Measurements from ENCODE around the gene HESX1.

Gene HESX1

DNA sequence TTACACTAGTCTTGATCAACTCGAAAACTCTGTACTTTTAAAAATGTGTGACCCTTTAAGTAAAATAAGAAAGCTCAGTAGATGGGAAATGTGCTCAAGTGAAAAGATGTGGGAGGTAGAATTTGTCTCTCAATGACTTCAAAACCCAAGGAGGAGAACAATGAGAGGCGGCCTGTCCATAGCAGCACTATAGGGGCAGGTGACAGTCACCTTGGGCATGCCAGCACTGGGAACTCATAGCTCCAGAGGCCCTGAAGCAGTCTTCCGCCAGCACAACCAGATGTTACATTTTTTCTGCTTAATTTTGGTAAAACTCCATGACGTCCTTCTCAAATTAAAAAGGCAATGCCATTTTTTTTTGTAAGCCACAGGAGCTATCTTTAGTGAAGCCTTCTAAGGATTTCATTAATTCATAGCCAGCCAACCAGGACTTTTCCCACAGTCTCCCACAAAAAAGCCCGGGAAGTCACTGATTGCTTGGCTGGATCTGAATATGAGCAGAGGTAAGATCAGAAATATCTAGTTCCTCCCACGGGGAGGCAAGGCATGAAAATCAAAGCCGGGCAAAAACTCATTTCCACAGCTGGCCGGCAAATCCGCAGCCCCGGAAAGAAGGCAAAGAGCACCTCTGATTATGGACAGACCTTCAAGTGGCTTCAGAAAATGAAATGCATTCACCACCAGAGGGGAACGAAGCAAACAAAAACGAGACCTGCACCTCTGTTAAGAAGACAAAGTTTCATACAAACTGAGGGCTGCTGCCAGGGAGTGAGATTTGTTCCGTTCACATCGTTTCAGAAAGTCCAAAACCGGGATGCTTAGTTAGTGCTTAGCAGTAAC lies 45.1 kb downstream of the HESX1 start:
- TF ChIP-seq TEAD4 (IDR thresholded peaks at IDR 0.05) (no peak), CEBPB (IDR thresholded peaks at IDR 0.05) (no peak), TCF12 (IDR thresholded peaks at IDR 0.05; ENCODE audit: low read depth) (no peak)
- TF ChIP-seq, protein P1, sequence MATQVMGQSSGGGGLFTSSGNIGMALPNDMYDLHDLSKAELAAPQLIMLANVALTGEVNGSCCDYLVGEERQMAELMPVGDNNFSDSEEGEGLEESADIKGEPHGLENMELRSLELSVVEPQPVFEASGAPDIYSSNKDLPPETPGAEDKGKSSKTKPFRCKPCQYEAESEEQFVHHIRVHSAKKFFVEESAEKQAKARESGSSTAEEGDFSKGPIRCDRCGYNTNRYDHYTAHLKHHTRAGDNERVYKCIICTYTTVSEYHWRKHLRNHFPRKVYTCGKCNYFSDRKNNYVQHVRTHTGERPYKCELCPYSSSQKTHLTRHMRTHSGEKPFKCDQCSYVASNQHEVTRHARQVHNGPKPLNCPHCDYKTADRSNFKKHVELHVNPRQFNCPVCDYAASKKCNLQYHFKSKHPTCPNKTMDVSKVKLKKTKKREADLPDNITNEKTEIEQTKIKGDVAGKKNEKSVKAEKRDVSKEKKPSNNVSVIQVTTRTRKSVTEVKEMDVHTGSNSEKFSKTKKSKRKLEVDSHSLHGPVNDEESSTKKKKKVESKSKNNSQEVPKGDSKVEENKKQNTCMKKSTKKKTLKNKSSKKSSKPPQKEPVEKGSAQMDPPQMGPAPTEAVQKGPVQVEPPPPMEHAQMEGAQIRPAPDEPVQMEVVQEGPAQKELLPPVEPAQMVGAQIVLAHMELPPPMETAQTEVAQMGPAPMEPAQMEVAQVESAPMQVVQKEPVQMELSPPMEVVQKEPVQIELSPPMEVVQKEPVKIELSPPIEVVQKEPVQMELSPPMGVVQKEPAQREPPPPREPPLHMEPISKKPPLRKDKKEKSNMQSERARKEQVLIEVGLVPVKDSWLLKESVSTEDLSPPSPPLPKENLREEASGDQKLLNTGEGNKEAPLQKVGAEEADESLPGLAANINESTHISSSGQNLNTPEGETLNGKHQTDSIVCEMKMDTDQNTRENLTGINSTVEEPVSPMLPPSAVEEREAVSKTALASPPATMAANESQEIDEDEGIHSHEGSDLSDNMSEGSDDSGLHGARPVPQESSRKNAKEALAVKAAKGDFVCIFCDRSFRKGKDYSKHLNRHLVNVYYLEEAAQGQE (IDR thresholded peaks at IDR 0.05; ENCODE audit: low read depth): no peak

DNA sequence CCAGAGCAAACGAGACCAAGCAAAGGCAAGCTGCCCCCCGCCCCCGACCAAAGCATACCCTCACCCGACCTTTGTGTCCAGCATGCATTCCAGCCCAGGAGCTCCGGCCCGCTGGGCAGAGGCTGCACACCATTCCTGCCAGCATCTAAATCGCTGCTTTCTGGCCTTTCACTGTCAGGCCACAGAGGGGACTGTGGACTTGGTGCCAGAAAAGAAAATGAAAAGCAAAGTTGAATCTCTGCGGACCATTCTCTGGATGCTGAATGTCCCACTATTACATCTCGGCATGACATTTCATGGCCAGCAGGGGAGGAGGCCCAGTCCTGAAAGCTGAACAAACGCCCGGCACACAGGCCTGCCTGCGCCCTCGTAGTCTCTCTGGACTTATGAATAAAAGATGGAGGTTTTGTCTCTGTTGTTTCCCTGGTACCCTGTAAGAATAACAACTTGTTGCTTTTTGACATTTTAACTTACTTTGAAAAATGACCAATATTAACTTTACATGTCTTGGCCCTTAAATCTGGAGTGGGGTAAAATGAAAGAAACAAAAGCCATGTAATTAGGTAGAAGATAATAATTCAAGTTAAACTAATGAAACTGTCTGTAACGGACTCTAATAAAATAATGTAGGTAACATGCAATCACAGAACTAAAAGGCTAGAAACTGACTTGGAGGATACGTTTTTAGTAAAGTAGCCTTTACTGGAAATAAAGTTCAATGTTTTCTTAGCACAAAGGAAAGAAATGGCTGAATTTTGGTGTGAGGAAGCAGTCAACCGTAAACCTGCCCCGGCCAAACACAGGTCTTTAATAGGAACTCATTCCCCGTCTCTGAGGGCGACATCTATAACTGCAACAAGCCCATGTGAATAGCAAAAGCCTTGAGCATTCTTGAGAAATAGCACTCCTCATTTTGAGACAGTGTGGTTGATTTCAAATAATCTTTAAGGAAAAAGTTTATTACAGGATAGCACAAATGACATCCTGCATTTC lies 47.3 kb downstream of the HESX1 start:
- TF ChIP-seq EGR1 (IDR thresholded peaks at IDR 0.05): no peak
- no peak for TF ChIP-seq ZBTB7A (IDR thresholded peaks at IDR 0.05; ENCODE audit: low read depth)
- TF ChIP-seq CREB1 (IDR thresholded peaks at IDR 0.05; ENCODE audit: low read depth): no peak
- TF ChIP-seq TEAD4 (IDR thresholded peaks at IDR 0.05): no peak
- no peak for TF ChIP-seq MAX (IDR thresholded peaks at IDR 0.05)

DNA sequence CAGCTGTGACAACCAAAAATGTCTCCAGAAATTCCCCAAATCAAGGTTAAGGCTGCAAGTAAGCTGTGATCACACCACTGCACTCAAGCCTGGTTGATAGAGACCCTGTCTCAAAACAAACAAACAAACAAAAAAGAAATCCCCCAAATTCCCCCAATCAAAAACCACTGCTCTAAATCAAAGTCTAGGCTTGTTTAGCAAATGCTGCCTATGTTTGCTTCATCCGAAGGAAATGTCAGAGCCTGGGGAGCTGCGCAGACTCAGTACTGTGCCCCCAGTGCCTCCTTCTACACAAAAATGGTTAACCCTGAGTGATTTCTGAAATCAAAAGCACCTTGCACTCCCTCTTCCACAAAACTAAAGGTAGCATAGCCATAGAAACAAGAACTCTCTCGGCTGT lies 48.0 kb downstream of the HESX1 start:
- TF ChIP-seq, protein P1 (IDR thresholded peaks at IDR 0.05; ENCODE audit: low read depth): no peak
- TF ChIP-seq TAF1 (IDR thresholded peaks at IDR 0.05; ENCODE audit: low read depth): no peak
- no peak for TF ChIP-seq YY1 (IDR thresholded peaks at IDR 0.05; ENCODE audit: low read depth)
- TF ChIP-seq FOXM1 (IDR thresholded peaks at IDR 0.05; ENCODE audit: borderline replicate concordance, low read depth): no peak
- no peak for TF ChIP-seq CREB1 (IDR thresholded peaks at IDR 0.05; ENCODE audit: low read depth)
- TF ChIP-seq RAD21 (IDR thresholded peaks at IDR 0.05; ENCODE audit: low read depth): no peak

- TF ChIP-seq MAX (IDR thresholded peaks at IDR 0.05): no peak
- TF ChIP-seq, protein P1 (IDR thresholded peaks at IDR 0.05; ENCODE audit: low read depth): no peak
- TF ChIP-seq ZBTB7A (IDR thresholded peaks at IDR 0.05; ENCODE audit: low read depth): no peak
- no peak for TF ChIP-seq YY1 (IDR thresholded peaks at IDR 0.05; ENCODE audit: low read depth)
- no peak for TF ChIP-seq USF1 (IDR thresholded peaks at IDR 0.05)
- no peak for TF ChIP-seq NFIC (IDR thresholded peaks at IDR 0.05)
- TF ChIP-seq TCF12 (IDR thresholded peaks at IDR 0.05; ENCODE audit: low read depth): no peak
- TF ChIP-seq TEAD4 (IDR thresholded peaks at IDR 0.05): no peak
These were observed 48.7 kb downstream of the HESX1 start for GRCh38 chr3:57151021-57151449.

GRCh38 chr3:57150113-57150581 lies 49.6 kb downstream of the HESX1 start:
- no peak for TF ChIP-seq RAD21 (IDR thresholded peaks at IDR 0.05; ENCODE audit: low read depth)
- no peak for TF ChIP-seq CREB1 (IDR thresholded peaks at IDR 0.05; ENCODE audit: low read depth)
- no peak for TF ChIP-seq TEAD4 (IDR thresholded peaks at IDR 0.05)
- TF ChIP-seq CEBPB (IDR thresholded peaks at IDR 0.05): no peak
- no peak for TF ChIP-seq TCF12 (IDR thresholded peaks at IDR 0.05; ENCODE audit: low read depth)
- TF ChIP-seq FOXM1 (IDR thresholded peaks at IDR 0.05; ENCODE audit: borderline replicate concordance, low read depth): no peak
- no peak for TF ChIP-seq EP300 (IDR thresholded peaks at IDR 0.05; ENCODE audit: borderline replicate concordance)
- TF ChIP-seq NFIC (IDR thresholded peaks at IDR 0.05): no peak
- no peak for TF ChIP-seq TAF1 (IDR thresholded peaks at IDR 0.05; ENCODE audit: low read depth)
- TF ChIP-seq, protein P1 (IDR thresholded peaks at IDR 0.05; ENCODE audit: low read depth): no peak
- no peak for TF ChIP-seq MAX (IDR thresholded peaks at IDR 0.05)
- no peak for TF ChIP-seq EGR1 (IDR thresholded peaks at IDR 0.05)
- TF ChIP-seq YY1 (IDR thresholded peaks at IDR 0.05; ENCODE audit: low read depth): no peak
- no peak for TF ChIP-seq ZBTB7A (IDR thresholded peaks at IDR 0.05; ENCODE audit: low read depth)
